Ovary (tissue), 3 donors: ENCODE measurements around the gene GTF3C2.

ENCODE experiments used
- CTCF ChIP-seq, 3 donors: fragments of 450-650 bp in 2 of 3; fragments of 200-600 bp in 1 of 3; IDR thresholded peaks; one replicate each; pipeline versions ENCODE4 v1.5.1 to v1.8.0; 2016 to 2022; ENCODE audit warnings: antibody characterized with exemption in 3 of 3, mild to moderate bottlenecking in 1 of 3
- EP300 ChIP-seq: sonication (generic); formaldehyde crosslinking; IDR thresholded peaks from one replicate; pipeline ENCODE4 v1.6.1; 2017; ENCODE audit warnings: antibody characterized with exemption
- donor health status: DM: no; HTN: no; CAD: no.

- TF ChIP-seq CTCF (IDR thresholded peaks at IDR 0.05) (no peak), EP300 (no peak)
Measured at GRCh38 chr2:27294928-27295327, 61.6 kb downstream of the GTF3C2 start.
